Measurements from ENCODE around the gene TTC3. TPM values are rescaled to one million over a fixed set of nuclear protein-coding genes. Genes with fewer than 3 reads are reported as not detected.

TTC3 gene
- total RNA-seq, 4 donors from 2014 or later, result 96.5 to 195 (median 122) TPM

GRCh38 chr21:37227071-37228002 lies 154.3 kb downstream of the TTC3 start:
- Histone ChIP-seq H3K27me3 (no peaks in the 10 kb centered on the region), H3K4me3 (no peak overlapping the region), H3K36me3 (peaks cover 88% of the 10 kb centered on the region), H3K4me1 (no peaks in the 10 kb centered on the region), H3K9me3 (no peaks in the 10 kb centered on the region), H3K27ac (no peak overlapping the region)
- no peak for DNase-seq (ENCODE audit: low spot score in 2 of 2)
- TF ChIP-seq POLR2A (IDR thresholded peaks at IDR 0.05) (no peak), CTCF (IDR thresholded peaks at IDR 0.05) (no peak), EP300 (IDR thresholded peaks at IDR 0.05) (no peak), POLR2AphosphoS5 (IDR thresholded peaks at IDR 0.05) (no peak)
- 92% methylated on average over 25 of the region's 38 CpGs for WGBS

GRCh38 chr21:37228003-37228400 lies 154.9 kb downstream of the TTC3 start:
- DNase-seq (ENCODE audit: low spot score in 2 of 2), result no peak
- 98% methylated on average over 16 of the region's 16 CpGs for WGBS

GRCh38 chr21:37230632-37231248 lies 157.7 kb downstream of the TTC3 start:
- Histone ChIP-seq H3K4me1 (no peaks in the 10 kb centered on the region), H3K27ac (no peak overlapping the region), H3K27me3 (no peaks in the 10 kb centered on the region), H3K36me3 (peaks cover 85% of the 10 kb centered on the region), H3K4me3 (no peak overlapping the region), H3K9me3 (no peaks in the 10 kb centered on the region)
- DNase-seq (ENCODE audit: low spot score in 2 of 2), result no peak
- 90% methylated on average over 23 of the region's 23 CpGs for WGBS
- TF ChIP-seq POLR2A (IDR thresholded peaks at IDR 0.05), result no peak
- no peak for TF ChIP-seq POLR2AphosphoS5 (IDR thresholded peaks at IDR 0.05)
- TF ChIP-seq CTCF (IDR thresholded peaks at IDR 0.05), result no peak
- TF ChIP-seq EP300 (IDR thresholded peaks at IDR 0.05), result no peak

More at GRCh38 chr21:37228003-37228400, 154.9 kb downstream of the TTC3 start:
- Histone ChIP-seq H3K9me3 (no peaks in the 10 kb centered on the region), H3K4me1 (no peaks in the 10 kb centered on the region), H3K4me3 (no peak overlapping the region), H3K36me3 (peaks cover 94% of the 10 kb centered on the region), H3K27ac (no peak overlapping the region), H3K27me3 (no peaks in the 10 kb centered on the region)
- TF ChIP-seq POLR2A (IDR thresholded peaks at IDR 0.05), result no peak
- no peak for TF ChIP-seq POLR2AphosphoS5 (IDR thresholded peaks at IDR 0.05)

GRCh38 chr21:37231249-37231645 lies 158.2 kb downstream of the TTC3 start:
- no peak overlapping the region for H3K27ac ChIP-seq
- 92% methylated on average over 12 of the region's 12 CpGs for WGBS
- no peaks in the 10 kb centered on the region for H3K9me3 ChIP-seq
- H3K27me3 ChIP-seq, result no peaks in the 10 kb centered on the region
- H3K4me3 ChIP-seq, result no peak overlapping the region
- TF ChIP-seq POLR2A (IDR thresholded peaks at IDR 0.05), result no peak
- TF ChIP-seq CTCF (IDR thresholded peaks at IDR 0.05), result no peak
- TF ChIP-seq EP300 (IDR thresholded peaks at IDR 0.05), result no peak
- TF ChIP-seq POLR2AphosphoS5 (IDR thresholded peaks at IDR 0.05), result no peak
- H3K36me3 ChIP-seq, result peaks cover 80% of the 10 kb centered on the region
- no peaks in the 10 kb centered on the region for H3K4me1 ChIP-seq
- DNase-seq (ENCODE audit: low spot score in 2 of 2), result no peak

GRCh38 chr21:37231671-37232070 lies 158.6 kb downstream of the TTC3 start:
- Histone ChIP-seq H3K9me3 (no peaks in the 10 kb centered on the region), H3K27ac (no peak overlapping the region), H3K4me1 (no peaks in the 10 kb centered on the region), H3K27me3 (no peaks in the 10 kb centered on the region), H3K36me3 (peaks cover 77% of the 10 kb centered on the region), H3K4me3 (no peak overlapping the region)
- no peak for DNase-seq (ENCODE audit: low spot score in 2 of 2)
- 95% methylated on average over 12 of the region's 16 CpGs for WGBS
- TF ChIP-seq POLR2AphosphoS5 (IDR thresholded peaks at IDR 0.05), result no peak
- no peak for TF ChIP-seq POLR2A (IDR thresholded peaks at IDR 0.05)
- no peak for TF ChIP-seq CTCF (IDR thresholded peaks at IDR 0.05)
- no peak for TF ChIP-seq EP300 (IDR thresholded peaks at IDR 0.05)
